ENCODE results near the gene RXRA.

RXRA gene

DNA sequence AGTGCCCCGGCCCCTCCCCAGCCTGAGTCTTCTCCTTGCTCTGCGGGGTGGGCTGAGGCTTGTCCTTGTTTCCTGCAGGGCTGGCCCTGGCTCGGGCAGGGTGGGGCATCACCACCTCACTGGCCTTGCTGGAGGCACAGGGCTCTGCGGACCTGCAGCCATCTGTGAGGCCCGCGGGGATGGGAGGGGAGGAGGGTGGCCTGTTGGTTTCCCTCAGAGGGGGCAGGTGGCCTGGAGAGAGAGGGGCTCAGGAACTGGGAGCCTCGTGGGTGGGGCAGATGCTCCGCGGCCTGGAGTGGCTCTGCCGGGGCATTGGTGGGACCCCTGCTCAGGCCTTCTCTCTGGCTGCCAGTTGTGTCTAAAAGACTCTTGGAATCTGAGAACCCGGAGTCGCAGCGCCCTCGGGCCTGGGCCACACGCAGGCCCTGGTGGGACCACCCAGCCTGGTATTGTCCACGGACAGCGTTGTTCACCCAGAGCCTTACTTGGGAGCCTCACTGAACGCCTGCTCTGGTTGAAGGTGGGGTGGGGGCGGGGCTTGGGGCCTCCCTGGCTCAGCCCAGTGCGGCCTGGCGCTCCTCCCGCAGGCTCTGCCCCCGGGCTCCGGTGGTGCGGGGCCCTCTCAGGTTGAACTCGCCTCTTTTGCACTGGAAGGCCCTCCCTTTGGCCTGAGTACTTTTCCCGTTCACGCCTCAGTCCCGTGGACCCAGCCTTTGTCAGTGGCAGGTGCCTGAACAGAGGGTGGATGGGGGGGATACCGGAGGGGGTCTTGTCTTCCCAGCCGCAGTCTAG is 111.3 kb downstream of the RXRA start:
- DNase-seq = no peak

DNA sequence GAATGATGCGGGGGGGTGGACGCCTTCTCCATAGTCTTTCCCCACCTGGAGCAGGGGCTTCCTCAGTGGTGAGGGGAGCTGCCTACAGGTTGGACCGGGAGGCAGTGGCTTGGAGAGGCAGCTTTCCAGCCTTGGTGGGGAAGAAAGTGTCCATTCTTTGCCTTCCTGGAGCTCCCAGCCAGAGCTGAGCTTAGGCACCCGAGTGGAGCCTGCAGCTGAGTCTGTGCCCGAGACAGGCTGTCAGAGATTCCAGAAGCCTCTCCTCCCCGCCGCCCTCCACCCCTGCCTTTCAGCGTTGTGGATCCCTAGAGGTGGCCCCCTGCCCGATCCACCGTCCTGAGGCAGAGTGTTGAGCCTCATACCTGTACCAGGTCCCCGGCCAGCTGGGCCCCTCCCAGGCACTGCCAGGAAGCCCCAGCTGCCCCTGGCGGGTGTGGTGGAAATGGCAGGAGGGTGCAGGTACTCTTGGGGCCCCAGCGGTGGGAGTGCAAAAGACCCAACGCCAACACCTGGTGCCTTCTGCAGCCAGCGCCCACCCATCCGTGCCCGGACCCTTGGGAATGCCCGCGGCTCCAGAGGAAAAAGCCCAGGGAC is 112.0 kb downstream of the RXRA start:
- no peak for DNase-seq

DNA sequence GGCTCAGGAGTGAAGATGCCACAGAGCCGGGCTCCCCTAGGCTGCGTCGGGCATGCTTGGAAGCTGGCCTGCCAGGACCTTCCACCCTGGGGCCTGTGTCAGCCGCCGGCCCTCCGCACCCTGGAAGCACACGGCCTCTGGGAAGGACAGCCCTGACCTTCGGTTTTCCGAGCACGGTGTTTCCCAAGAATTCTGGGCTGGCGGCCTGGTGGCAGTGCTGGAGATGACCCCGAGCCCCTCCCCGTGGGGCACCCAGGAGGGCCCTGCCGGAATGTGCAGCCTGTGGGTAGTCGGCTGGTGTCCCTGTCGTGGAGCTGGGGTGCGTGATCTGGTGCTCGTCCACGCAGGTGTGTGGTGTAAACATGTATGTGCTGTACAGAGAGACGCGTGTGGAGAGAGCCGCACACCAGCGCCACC is 113.1 kb downstream of the RXRA start:
- no peak for DNase-seq

DNA sequence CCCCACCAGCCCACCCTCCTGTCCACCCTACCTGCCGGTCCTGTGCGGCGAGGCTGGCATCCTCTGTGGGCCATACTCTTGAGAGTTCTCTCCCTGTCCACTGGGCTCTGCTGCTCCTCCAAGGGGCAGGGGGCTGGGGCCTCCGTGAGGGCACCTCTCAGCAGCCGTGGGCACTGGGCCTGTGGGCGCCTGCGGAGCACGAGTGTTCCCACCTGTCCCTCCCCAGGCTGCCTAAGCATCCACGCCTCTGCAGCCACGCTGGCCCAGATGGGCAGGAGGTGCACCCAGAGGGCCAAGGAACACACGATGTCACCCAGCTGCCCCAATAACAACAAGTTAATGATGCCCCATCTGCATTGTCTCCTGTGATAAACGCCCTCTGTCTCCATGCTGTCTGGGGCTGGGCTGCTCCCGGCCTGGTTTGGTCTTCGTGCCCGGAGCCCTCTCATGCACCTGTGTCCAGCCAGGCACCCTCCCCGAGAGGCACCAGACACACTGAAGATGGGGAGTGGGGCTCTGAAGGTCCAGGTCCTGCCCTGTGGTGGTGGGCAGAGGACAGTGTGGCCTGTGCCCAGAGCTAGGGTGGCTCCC is 114.5 kb downstream of the RXRA start:
- no peak for DNase-seq

DNA sequence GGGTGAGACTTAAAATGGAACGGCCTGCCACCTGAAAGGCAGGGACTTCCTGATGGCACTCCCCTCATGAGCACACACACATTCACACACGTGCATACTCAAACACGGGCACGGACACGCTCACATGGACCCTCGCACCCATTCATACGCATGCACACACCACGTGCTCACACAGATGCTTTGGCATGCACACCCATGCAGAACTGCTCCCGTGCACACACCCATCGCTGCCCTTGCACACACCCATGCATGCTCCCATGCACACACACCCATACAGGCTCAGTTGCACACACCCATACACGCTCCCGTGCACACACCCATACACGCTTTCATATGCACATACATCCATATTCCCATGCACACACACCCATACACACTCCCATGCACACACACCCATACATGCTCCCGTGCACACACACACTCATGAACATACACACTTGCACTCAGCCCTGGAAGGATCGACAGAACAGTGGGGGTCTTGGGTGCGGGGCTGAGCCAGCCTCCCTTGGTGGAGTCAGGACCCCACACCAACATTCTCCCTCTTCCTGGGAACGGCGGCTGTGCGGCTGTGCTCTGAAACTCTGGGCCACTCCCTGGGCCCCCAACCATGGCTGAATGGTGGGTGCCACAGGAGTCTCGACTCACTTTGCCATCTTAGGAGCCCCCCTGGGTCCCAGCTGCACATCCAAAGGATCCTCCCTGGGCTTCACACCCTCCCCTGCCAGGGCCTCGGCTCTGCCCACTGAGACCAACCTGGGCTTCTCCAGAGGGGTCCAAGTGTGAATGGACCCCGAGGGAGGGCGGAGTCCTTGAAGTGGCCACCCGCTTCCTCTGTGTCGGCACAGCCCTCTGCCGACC is 115.2 kb downstream of the RXRA start:
- no peak for DNase-seq

DNA sequence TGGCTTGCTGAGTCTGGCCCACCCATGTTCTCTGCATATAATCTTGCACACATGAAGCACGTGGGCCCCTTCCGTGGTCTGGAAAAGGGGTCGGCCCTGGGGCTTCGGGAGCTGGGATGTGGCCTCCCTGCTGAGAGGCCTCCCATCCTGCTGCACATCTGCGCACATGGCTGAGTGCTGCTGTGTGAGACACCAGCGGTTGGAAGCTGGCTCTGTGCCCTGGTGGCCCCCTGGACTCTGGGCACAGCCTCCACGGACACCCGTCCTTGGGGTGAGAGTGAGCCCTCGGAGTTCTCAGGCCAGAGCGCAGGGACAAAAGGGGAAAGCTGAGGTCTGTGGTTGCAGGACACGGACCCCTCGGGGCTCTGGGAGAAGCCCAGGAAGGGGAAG is 115.8 kb downstream of the RXRA start:
- no peak for DNase-seq

DNA sequence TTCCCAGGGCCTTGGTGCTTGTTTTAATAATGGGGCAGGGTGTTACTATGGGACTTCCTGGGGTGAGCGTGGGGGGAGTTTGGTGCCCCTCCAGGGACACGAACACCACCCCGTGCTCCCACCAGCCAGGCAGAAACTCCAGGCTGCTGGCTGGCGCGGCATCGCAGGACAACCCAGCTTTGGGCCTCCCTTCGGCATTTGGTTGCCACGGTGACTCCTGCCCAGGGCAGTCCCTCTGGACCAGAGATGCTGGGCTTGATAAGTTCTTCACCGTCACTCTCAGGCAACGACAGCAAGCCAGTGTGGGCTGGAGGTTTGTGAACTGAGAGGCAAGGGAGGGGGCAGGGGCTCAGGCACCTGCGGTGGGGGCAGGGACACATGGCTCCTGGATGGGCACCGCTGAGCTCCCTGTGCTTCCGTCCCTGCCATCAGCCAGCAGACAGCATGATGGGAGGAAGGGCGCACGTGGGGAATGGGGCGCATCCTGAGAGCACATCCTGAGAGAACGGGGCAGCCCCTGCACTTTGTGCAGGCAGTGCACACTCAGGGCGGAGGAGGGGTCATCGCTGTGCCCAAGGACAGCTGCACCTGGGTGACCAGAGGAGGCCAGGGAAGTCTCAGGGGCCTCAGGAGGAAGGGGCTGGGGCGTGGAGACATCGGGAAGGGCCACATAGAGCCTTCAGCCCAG is 116.4 kb downstream of the RXRA start:
- no peak for DNase-seq

DNA sequence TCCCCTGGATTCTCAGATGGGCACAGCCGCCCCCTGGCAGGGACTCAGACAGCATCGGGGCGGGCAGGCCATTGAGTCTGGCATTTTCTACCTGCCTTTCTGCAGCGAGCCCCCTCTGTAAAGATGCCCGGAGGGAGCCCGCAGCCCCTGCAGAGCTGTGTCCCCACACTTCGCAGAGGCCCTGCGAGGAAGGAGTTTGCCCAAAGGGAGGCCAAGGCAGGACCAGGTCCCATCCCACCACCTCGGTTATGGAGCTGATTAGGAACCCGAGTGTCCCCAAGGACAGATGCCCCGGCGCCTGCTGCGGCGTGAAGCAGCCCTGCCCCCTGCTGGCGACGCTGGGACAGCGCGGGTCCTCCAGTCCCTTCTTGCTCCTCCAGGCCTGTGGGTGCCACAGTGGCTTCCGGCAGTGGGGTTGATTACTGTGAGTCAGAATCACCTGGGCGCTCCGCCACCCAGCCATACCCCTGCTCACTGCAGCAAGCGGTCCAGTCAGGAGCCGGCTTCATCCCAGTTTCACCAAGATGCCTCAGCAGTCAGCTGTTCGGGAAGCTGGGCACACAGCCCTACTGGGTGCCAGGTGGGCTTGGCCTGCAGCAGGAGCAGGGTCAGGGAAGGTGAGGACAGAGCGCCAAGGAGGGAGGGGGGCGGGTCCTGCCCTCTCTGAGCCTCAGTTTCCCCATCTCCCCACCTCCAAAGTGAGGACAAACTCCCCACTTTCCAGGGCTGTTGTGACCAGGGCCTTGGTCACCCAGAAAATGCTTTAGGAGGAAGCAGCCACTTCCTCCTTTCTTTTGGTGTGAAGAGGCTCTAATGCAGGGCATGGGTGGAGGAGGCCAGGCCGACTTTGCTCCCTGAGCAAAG is 117.2 kb downstream of the RXRA start:
- peak; percentile 90 for DNase-seq

DNA sequence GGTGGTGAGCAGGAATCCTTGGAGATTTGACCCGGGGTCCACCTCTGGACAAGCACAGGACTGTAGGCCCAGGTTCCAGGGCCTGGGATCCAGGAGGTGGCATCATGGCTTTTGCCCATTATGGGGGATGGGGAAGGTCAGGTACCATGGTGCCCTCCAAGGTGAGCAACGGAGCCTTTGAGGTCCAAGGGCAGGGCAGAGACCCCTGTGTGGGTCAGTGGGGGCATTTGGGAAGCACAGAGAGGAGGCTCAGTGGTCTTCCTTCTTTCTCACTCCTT is 117.7 kb downstream of the RXRA start:
- no peak for DNase-seq

DNA sequence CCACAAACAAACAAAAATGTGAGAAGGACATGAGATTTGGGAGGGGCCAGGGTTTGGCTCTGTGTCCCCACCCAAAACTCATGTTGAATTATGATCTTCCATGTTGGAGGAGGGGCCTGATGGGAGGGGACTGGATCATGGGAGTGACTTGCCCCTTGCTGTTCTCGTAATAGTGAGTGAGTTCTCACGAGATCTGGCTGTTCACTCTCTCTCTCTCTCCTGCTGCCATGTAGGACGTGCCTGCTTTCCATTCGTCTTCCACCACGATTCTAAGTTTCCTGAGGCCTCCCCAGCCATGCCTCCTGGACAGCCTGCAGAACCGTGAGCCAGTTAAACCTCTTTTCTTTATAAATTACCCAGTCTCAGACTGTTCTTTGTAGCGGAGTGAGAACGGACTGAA is 118.7 kb downstream of the RXRA start:
- no peak for DNase-seq

DNA sequence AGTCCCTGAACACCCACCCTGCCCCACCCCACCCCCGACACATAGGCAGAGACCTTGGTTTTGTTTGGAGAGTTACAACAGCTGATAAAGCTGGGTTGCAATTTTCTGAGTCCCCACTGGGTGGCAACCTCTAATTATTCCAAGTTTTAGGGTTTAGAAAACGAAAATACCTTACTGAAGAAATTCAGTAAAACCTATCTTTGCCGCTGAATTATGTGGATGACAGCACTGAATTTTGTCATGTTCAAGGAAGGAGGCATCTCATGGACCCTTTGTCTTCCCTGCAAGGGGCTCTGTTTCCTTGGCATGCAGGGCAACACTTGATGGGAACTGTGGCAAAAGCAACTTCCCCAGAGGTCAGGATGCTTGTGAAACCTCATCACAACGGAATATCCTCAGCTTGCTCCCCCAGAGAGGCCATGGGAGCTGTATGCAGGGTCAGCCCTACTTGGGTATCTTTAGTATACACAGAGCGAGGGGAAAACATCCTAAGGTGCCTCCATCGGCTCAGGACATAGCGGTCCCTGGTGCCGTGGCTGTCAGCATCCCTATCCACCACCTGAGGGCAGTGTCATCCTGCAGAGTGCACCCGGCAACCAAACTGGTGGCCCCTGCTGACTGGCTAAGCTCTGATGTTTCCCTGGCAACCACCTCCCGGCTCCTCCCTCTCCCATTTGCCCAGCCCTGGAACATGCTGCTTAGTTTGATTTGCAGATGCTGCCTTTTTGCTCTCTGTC is 123.1 kb downstream of the RXRA start:
- DNase-seq = peak; percentile 89

DNA sequence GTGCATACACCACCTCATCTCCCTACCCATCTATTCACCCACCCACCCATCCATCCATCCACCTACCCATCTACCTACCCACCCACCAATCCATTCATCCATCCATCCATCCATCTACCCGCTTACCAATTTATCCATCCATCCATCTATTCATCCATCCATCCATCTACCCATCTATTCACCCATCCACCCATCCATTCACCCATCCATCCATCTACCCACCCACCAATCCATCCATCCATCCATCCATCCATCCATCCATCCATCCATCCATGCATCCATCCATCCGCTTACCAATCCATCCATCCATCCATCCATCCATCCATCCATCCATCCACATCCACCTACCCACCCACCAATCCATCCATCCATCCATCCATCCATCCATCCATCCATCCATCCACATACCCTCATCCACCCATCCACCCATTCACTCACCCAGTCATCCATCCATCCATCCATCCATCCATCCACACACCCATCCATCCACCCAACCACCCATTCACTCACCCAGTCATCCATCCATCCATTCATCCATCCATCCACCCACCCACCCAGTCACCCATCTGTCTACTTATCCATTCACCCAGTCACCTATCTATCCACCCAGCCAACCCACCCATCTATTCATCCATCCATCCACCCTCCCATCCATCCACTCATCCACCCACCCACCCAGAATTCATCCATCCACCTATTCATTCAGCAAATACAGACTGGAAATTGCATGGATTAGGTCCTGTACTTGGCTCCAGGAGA is 125.6 kb downstream of the RXRA start:
- no peak for DNase-seq

DNA sequence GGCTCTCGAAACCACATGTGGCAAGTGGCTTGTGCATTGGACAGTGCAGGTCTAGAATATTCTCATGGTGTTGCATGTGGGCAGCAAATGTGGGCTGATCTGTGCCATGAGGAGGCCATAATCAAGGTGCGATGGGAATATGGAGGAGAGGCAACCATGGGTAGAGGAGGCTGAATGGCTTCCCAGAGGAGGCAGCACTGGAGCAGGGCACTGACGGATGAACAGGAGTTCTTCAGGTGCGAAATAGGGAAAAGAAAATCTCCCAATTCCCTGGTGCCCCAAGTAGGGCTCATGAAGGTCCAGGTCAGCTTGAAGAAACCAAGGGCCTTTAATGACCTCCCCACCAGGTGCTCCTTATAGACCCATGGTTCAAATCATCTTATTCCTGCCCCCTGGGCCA is 126.5 kb downstream of the RXRA start:
- DNase-seq = no peak

DNA sequence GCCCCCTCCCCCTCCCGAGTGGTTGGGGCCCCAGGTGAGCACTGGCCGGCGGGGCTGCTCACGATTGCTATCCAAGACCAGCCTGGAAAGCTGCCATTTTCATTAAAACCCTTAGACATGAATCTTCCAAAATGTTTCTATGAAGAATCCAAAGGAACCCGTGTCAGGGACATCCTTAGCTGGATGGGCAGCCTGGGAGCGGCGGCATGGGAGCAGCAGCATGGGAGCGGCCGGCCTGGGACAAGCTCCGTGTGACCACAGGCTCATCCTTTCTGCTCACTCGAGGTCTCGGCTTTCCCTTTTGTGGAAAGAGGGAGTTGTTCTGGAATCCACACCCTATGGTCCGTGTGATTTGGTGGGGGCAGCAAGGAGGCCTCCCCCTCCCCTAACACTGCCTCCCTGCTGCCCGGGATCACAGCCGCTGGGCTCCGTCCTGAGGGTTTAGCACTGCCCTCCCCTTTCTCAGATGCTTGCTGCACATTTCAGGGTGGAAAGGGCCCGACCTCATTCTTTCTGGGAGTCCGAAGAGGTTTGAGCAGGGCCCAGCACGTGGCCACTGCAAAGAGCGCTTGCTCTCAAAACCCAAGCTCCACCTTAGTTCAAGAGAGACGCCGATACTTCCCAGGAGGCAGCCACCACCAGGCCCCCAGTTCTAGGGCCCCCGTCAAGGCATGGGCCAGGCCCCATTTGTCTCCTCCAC is 127.7 kb downstream of the RXRA start:
- no peak for DNase-seq

DNA sequence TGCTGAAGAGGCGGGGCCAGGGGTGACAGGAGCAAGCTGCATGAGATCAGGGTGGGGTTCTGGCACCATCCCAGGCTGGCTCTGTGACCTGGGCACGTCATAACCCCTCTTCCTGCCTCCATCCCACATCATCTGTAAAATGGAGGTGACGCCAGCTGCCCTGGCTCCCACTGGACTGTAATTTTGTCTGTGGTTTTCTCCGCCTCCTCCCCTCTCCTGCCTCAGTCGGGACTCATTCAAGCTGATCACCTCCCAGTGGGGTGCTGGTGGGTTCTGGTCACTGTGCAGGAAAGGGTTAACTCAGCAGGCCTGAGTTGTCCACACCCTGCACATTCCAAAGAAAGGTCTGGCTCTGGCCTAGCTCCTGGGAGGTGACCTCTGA is 128.2 kb downstream of the RXRA start:
- DNase-seq = no peak

DNA sequence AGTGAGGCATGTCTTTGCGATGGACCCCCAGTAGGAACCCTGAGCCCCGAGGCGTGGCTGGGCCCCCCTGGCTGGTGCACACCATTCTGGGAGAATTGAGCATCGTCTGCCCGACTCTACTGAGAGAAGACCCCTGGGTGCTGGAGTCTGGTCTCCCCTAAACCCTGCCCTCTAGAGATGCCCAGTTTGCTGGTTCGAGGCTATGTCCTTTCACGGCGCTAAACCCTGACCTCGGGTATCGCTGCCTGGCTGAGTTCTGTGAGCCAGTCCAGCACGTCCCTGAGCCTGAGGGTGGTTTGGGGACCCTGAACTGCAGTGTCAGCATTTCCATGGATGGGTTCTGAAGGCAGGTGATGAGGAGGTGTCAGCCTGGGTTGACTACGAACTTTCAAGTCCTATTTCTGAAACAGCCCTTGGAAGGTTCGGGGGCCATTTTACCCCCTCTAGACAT is 128.8 kb downstream of the RXRA start:
- no peak for DNase-seq

DNA sequence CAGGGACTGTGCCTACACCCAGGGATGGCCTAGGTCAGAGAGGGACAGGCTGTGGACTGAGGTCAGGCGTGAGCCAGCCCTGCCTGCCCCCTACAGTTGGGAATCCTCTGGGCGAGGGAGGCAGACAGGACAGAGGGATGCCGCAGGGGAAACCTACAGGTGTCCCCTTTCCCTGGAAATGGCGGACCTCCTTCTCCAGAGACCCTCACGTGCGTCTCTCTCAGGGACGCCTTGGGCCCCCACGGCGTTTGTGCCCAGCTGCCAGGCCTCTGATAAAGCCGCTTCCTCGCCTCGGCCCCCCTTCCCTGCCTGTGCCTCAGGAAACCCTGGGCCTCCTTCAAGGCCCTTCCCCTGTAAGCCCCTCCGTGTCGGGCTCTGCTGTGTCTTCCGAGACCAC is 129.3 kb downstream of the RXRA start:
- DNase-seq = no peak

DNA sequence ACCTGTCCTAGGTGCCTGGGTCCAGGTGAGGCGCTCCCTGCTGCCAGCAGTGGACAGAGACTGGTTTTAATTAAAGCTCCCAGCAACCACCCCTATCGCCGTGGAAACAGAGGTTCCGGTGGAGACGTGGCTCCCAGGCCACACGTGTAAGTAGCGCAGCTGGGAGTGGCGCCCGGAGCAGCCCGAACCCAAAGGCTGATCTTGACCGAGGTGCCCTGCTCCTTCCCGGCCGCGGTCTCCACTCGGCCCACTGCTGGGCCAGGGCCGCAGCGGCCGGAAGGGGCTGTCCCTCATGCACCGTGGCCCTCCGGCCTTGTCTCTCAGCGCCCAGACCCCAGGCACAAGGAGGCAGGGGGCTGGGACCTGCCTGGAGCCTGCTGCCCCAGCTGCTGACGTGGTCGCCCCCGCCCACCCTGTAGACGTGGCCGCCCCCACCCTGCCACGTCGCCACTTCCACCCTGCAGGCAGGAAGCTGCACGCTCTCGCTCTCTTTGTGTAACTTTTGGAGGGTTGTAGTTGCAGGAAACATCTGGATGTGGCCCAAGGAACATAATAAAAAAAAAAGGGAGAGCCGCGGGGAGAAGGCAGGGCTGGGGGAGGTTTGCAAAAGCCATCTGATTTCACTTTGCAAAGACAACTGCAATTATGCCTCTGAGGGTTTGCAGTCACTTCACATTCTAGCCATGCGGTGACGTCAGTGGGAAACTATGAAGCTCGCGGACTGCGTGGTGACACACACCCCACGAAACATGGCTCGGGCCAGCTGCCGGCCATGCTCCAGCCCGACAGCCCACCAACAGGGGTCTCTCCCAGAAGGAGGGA is 129.9 kb downstream of the RXRA start:
- DNase-seq = peak; percentile 83

DNA sequence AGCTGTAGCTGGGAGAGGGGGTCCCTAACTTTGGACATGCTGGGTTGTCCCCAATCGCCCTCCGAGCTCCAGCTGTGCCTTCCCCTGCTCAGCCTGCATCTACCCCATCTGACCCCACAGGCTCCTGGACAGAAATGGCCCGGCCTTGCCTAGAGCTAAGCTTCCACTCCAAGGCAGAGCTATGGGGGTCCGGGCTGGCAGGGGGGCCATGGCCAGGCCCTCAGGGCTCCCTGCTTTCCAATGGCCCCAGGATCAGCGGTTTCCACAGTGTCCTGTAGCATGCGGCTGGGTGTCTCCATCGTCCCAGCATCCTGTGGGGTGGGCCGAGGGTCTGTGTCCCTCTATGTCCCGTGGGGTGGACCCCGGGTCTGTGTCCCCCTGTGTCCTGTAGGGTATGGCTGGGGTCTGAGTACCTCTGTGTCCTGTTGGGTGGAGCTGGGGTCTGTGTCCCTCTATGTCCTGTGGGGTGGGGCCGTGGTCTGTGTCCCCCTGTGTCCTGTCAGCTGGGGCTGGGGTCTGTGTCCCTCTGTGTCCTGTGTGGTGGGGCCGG is 130.6 kb downstream of the RXRA start:
- no peak for DNase-seq
